Endothelial cell (in vitro differentiated cells): ENCODE data around the gene ENG. TPM values are rescaled to one million over a fixed set of nuclear protein-coding genes. Genes with fewer than 3 reads are reported as not detected.
"Not testable (repeated sequence)": the region's sequence is repeated elsewhere in the genome, so short reads cannot be mapped to it uniquely, and the experiment has no call there.

Experiments
- DNase-seq: peaks from one replicate; pipeline ENCODE4 v3.0.0; 2021; ENCODE audit warnings: low spot score
- H3K27ac Mint-ChIP-seq: one replicate; pipeline ENCODE4 v1.8.0; 2021; ENCODE audit warnings: mixed read lengths, inconsistent platforms; ENCODE audit not compliant: unreplicated experiment
- H3K27me3 Mint-ChIP-seq: one replicate; pipeline ENCODE4 v1.8.0; 2021; ENCODE audit warnings: mild to moderate bottlenecking, moderate library complexity, mixed read lengths, inconsistent platforms; ENCODE audit not compliant: unreplicated experiment
- H3K36me3 Mint-ChIP-seq: one replicate; pipeline ENCODE4 v1.8.0; 2021; ENCODE audit warnings: mild to moderate bottlenecking, low read depth, mixed read lengths, inconsistent platforms; ENCODE audit not compliant: unreplicated experiment
- H3K4me1 Mint-ChIP-seq: one replicate; pipeline ENCODE4 v1.8.0; 2021; ENCODE audit warnings: mild to moderate bottlenecking, mixed read lengths, inconsistent platforms; ENCODE audit not compliant: unreplicated experiment
- H3K4me3 Mint-ChIP-seq: one replicate; pipeline ENCODE4 v1.8.0; 2021; ENCODE audit warnings: mild to moderate bottlenecking, mixed read lengths, inconsistent platforms; ENCODE audit not compliant: unreplicated experiment
- H3K9me3 Mint-ChIP-seq: one replicate; pipeline ENCODE4 v1.8.0; 2021; ENCODE audit warnings: mixed read lengths, inconsistent platforms; ENCODE audit not compliant: unreplicated experiment
- total RNA-seq: library from RNA; stranded (reverse); fragmentation: NEBNext Ultra II Directional; extraction: Animal tissue kit (Norgen Biotek cat#: 25700); gene quantifications from one replicate; pipeline ENCODE4 v1.2.1, GENCODE V29; 2021; ENCODE audit not compliant: unreplicated experiment
- TF ChIP-seq, protein P1 (sequence below): fragments of 200-600 bp; sonication (generic); IDR thresholded peaks from one replicate; pipeline ENCODE4 v1.5.0; 2021; ENCODE audit warnings: antibody characterized with exemption; ENCODE audit not compliant: unreplicated experiment

Gene ENG
- total RNA-seq, 1 donor from 2014 or later = 113 TPM

DNA sequence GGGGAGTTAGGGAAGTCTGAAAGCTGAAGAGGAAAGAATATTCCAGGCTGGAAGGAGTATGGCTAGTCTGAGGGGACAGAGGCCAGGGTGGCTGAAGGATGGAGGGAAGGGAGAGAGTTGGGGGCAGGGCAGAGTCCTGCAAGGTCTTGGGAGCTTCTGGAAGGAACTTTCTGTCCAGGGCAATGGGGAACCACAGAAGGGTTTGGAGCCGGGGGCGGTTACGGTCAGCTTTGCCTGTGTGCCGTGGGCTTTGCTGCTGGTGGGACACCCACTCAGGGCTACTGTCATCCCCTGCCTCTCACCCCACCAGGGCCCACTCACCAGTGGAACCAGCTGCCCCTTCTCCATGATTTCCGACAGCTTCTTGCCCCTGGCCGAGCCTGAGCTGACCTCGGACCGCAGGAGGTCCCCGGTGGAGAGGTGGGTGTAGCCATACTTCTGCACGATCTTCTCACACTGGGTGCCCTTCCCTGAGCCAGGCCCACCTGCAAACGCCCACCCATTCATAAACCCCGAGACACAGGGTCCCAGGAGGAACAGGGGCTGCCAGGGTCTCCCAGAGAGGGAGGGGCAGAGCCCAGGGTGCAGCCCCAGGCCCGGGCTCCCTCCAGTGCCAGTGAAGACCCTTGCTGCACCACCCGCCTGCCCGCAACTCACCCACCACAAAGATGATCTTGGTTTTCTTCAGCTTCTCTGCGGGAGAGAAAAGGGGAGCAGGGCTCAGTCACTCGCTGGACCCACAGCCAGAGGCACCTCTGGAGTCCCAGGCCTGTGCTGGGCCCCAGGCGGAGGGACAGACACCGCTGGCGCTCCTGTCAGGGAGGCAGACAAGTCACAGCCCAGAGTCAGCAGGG, 18.1 kb upstream of the ENG start:
- Mint-ChIP-seq H3K36me3 (peaks cover 12% of the 10 kb centered on the region), H3K9me3 (no peaks in the 10 kb centered on the region), H3K4me3 (no peak overlapping the region), H3K4me1 (peaks cover 18% of the 10 kb centered on the region), H3K27ac (no peak overlapping the region), H3K27me3 (peaks cover 13% of the 10 kb centered on the region)
- TF ChIP-seq, protein P1, sequence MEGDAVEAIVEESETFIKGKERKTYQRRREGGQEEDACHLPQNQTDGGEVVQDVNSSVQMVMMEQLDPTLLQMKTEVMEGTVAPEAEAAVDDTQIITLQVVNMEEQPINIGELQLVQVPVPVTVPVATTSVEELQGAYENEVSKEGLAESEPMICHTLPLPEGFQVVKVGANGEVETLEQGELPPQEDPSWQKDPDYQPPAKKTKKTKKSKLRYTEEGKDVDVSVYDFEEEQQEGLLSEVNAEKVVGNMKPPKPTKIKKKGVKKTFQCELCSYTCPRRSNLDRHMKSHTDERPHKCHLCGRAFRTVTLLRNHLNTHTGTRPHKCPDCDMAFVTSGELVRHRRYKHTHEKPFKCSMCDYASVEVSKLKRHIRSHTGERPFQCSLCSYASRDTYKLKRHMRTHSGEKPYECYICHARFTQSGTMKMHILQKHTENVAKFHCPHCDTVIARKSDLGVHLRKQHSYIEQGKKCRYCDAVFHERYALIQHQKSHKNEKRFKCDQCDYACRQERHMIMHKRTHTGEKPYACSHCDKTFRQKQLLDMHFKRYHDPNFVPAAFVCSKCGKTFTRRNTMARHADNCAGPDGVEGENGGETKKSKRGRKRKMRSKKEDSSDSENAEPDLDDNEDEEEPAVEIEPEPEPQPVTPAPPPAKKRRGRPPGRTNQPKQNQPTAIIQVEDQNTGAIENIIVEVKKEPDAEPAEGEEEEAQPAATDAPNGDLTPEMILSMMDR = no peak
- DNase-seq = no peak

DNA sequence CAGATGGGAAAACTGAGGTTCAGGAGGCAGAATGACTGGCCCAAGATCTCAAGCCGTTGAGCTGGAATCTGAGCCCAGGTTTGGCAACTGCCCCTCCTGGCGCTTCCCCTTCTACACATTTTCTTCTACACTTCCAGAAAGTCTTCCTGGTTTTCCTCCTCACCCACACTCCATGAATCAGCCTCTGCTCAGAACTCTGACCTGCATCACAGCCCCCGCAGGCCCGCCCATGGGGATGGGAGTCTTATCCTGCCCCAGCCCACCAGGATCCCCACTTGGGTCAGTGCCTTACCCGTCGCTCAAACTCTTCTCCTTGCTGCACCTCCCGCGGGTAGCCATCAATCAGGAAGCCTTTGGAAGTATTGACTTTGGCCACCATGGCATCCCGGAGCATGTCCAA, 17.1 kb upstream of the ENG start:
- H3K4me3 Mint-ChIP-seq = peak overlapping the region; percentile 74
- peaks cover 9% of the 10 kb centered on the region for H3K27me3 Mint-ChIP-seq
- H3K27ac Mint-ChIP-seq = no peak overlapping the region
- TF ChIP-seq, protein P1 = no peak
- H3K9me3 Mint-ChIP-seq = no peaks in the 10 kb centered on the region
- H3K4me1 Mint-ChIP-seq = peaks cover 25% of the 10 kb centered on the region
- DNase-seq = no peak
- H3K36me3 Mint-ChIP-seq = peaks cover 12% of the 10 kb centered on the region

DNA sequence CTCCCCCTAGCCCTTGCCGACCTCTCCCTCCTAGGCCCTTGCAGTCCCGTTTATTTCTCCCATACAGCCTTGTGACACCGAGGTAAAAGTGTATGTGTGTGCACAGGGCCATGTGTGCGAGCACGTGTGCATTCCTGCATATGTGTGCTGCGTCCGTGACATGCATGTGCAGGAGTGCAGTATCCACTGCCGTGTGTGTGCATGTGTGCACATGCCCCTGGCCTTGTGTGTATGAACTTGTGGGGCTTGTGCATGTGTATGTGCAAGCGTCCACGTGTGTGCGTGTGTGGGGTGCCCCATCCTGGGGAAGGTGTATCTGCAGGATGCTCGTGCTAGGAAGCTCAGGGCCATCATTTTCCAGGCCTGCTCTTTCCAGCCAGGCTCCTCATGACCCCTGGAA, 16.4 kb upstream of the ENG start:
- peaks cover 12% of the 10 kb centered on the region for H3K36me3 Mint-ChIP-seq
- H3K27me3 Mint-ChIP-seq = peaks cover 12% of the 10 kb centered on the region
- no peaks in the 10 kb centered on the region for H3K9me3 Mint-ChIP-seq
- DNase-seq = no peak
- peak overlapping the region; percentile 59 for H3K4me3 Mint-ChIP-seq
- H3K4me1 Mint-ChIP-seq = peaks cover 29% of the 10 kb centered on the region
- no peak overlapping the region for H3K27ac Mint-ChIP-seq
- TF ChIP-seq, protein P1 = no peak

DNA sequence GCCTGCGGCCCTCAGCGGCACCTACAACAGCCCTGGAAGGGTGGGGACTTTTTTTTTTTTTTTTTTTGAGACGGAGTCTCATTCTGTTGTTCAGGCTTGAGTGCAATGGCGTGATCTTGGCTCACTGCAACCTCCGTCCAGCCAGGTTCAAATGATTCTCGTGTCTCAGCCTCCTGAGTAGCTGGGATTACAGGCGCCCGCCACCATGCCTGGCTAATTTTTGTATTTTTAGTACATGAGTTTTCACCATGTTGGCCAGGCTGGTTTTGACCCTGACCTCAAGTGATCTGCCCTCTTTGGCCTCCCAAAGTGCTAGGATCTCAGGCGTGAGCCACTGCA, 15.7 kb upstream of the ENG start:
- DNase-seq, H3K27ac Mint-ChIP-seq, H3K9me3 Mint-ChIP-seq, H3K4me3 Mint-ChIP-seq: not testable (repeated sequence)
- peaks cover 15% of the 10 kb centered on the region for H3K36me3 Mint-ChIP-seq
- peaks cover 13% of the 10 kb centered on the region for H3K27me3 Mint-ChIP-seq
- peaks cover 37% of the 10 kb centered on the region for H3K4me1 Mint-ChIP-seq
- TF ChIP-seq, protein P1 = peak; percentile 32
